IPS DF 4.7 (cell line): ENCODE measurements around the gene WDR27.
"Not testable (repeated sequence)": the region's sequence is repeated elsewhere in the genome, so short reads cannot be mapped to it uniquely, and the experiment has no call there.

Experiments
- DNase-seq: peaks from one replicate; pipeline ENCODE4 v3.0.0-alpha.2; 2013; ENCODE audit warnings: low spot score; ENCODE audit errors: extremely low read depth

Gene WDR27

GRCh38 chr6:169533301-169534038, 168.4 kb downstream of the WDR27 start:
- no peak for DNase-seq

DNA sequence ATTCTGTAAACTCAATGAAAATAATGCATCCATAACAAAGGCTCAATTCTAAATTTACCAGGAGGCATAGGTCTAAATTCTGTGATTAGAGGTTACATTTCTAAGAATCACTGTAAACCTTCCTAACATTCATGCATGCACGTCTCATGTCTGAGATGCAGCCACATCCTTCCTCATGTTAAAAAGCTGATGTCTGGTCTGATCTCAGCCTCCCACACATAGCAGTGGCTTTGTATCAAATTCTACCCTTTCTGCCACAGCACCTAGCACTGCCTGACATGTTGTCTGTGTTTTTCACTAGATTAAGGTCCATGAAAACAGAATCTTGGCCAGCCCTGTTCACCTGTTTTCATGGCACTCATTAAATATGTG, 171.1 kb downstream of the WDR27 start:
- no peak for DNase-seq

DNA sequence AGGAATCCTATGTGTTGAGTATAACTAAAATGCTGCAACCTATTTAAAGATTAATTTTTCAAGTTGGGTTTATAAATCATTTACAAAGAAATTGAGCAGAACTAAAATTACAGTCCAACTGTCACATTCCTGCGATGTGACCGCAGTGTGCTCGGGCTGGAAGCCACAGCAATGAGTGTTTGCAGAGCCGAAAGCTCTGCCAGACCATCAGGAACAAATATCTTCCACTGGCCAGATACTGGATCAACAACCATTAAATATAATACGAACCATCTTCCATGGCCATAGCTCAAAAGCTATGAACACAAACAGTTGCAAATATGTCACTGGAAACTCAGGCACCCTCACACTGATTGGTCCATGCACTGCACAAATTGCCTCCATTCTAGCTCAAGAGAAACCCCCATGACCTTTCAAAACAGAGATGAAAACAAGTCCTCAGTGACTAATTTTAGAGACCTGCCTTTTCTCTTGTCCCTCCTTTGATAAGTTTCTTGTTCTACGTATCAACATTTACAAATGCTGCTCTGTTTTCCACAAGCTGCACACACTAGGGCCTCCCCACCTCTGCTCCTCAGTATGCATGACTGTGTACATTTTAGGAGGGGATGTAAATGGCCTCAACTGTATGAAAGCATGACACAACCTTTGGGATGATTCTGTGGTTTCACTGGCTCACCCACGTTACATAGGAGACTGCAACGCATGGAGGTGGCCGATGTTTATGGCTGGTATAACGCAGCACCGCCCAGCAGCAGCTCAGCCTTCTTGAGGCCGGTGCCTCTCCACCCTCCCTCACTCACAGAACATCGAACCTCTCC, 171.7 kb downstream of the WDR27 start:
- no peak for DNase-seq

- no peak for DNase-seq
These were observed 173.1 kb downstream of the WDR27 start for GRCh38 chr6:169528755-169529154.

DNA sequence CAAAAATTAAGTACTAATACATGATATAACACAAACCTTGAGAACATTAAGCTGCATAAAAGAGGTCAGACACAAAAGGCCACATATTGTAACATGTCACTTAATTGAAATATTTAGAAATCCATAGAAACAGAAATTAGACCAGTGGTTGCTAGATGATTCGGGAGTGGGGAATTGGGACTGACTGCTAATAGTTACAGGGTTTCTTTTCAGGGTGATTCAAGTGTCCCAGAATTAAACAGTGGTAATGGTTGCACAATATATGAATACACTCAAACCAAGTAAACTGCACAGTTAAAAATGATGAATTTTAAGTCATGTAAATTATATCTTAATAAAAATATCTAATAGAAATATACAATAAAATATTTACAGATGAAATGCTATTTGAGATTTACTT, 174.5 kb downstream of the WDR27 start:
- DNase-seq, result no peak

GRCh38 chr6:169521825-169522224, 180.0 kb downstream of the WDR27 start:
- DNase-seq, result no peak

DNA sequence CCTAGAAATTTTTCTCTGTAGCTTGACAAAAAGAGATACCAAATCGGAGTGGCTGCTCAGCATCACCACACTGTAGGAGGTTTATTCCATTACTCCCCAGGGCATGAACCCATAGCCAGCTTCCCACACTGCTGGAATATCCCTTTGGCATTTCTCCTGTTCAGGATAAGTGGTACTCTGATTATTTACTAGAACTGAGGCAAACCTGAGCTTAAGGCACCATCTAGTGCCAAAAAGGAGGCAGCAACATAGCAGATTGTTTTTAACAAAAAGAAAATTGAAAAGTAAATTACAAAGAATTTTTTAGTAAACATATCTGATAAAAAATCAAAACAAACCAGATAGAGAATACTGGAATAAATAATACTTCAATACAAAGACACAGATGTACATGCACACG, 181.7 kb downstream of the WDR27 start:
- no peak for DNase-seq

DNA sequence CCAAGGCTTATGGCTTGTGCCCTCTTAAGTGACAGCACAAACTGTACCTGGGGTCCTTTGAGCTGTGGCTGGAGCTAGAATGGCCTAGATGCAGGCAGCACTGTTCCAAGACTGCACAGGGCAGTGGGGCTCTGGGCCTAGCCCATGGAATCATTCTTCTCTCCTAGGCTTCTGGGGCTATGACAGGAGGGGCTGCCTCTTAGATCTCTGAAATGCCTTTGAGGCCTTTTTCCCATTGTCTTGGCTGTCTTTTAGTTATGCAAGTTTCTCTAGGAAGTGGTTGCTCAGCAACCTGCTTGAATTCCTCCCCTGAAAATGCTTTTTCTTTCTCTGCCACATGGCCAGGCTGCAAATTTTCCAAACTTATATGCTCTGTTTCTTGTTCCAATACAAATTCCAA, 183.4 kb downstream of the WDR27 start:
- no peak for DNase-seq

DNA sequence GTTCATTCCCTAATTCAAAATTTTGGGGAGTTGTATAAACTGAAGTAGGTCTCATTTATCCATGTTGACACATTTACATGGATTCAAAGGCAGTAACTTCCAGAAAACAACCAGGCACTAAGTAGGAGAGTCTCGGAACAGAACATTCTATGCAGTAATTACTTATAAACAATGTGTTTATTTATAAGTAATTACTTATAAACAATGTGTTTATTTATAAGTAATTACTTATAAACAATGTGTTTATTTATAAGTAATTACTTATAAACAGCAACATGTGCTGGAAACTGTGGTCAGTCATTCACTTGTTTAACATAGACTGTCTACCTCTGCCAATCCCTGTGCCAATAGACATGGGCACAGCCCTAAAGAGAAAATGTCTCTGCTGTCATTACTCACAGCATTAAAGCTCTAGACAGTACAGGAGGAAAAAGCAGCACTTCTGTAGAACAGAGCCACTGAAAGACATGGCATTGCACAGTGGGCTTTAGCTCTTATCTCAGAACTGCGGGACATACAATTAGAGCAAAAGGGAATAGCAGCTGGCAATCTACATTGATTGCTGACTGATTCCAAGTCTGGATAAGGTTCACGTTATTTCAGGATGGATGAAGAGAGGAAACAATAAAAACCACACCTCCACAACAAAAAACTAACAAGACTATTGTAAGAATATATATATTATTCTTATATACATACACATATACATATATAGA, 188.2 kb downstream of the WDR27 start:
- DNase-seq, result no peak

- not testable (repeated sequence) for DNase-seq
These were observed 190.0 kb downstream of the WDR27 start for GRCh38 chr6:169511785-169512184.

- DNase-seq, result no peak
These were observed 191.0 kb downstream of the WDR27 start for GRCh38 chr6:169510871-169511270.

- DNase-seq, result no peak
These were observed 193.4 kb downstream of the WDR27 start for GRCh38 chr6:169508452-169508851.

DNA sequence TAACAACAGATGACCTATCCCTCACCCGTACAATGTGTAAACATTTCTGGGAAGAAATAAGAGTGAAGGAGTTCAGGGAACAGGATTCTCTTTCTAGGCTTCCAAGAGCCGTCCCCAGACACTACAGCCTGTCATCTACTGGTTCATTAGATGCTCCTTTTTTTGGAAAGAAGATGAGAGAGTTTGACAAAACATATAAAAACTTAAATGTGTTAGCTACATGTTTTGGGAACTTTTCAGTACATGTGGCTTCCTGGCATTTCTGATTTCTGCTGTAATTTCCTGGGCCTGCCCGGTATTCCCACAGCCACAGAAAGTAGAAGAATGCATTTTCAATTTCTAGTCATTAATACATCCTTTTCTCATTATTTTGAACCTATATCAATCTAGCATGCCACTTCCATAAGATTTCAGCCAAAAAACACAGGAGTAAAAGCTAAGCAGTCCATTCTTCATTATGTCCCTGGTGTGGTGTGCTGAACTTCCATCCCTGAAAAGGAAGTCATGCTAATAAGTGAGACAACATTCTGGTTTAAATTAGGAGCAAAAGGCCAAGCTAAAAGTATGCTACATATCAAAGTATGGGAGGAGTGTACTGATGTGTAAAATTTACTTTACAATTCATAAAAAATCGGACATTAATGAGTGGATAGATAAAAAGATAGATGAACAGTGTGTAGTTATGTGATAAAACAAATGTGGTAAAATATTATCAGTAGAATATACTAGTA, 198.2 kb downstream of the WDR27 start:
- no peak for DNase-seq

DNA sequence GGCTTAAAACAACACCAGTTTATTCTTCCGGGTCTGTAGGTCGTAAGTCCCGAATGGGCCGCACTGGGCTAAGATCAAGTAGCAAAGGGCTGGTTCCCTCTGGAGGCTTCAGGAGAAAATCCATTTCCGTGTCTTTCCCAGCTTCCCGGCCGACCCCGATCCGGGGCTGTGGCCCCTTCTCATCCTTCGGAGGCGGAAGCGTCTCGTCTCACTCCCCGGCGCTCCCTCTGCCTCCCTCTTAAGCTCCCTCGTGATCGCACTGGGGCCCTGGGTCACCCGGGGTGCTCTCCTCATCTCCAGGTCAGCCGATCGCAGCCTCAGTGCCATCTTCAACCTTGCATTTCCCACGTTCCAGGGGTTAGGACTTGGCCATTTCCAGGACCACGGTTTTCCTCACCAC, 199.4 kb downstream of the WDR27 start:
- no peak for DNase-seq

GRCh38 chr6:169501777-169502313, 200.0 kb downstream of the WDR27 start:
- DNase-seq, result no peak

DNA sequence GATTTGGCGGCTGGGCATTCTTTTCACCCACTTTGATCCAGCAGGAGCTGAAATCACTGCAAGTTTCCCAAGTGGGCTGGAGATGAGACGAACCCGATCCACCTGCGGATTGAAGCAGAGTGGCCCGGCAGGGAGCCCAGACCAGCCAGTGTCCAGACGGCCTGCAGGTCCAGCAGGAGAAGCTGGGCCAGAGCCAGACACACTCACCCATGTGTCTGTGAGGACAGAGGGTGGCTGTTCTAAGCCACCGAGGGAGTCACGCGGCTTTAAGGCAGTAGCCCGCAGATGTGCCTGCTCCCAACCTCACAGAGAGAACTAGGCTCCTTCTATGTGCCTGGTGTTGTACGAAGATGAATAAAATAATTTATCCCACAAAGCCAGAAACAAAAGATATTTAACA, 200.7 kb downstream of the WDR27 start:
- no peak for DNase-seq

- DNase-seq, result no peak
These were observed 201.1 kb downstream of the WDR27 start for GRCh38 chr6:169500688-169501087.

DNA sequence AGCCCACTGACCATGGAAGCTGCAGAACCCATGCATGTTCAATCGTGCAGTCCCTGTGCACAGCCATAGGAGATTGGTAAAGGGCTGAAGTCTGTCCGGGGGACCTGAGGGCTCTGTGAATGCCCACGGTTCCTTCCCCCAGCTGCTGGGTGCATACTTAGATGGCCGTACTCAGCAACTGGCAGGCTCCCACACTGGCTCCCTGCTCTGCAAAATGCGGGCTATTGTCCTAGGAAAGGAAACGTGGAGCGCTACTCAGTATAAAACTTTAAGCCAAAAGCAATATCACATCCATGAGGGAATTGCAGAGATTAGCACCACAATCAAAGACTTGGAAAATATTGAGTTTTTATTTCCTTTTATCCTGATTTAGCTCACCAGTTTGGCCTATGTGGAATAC, 202.0 kb downstream of the WDR27 start:
- DNase-seq, result no peak

GRCh38 chr6:169498916-169499513, 202.8 kb downstream of the WDR27 start:
- no peak for DNase-seq

DNA sequence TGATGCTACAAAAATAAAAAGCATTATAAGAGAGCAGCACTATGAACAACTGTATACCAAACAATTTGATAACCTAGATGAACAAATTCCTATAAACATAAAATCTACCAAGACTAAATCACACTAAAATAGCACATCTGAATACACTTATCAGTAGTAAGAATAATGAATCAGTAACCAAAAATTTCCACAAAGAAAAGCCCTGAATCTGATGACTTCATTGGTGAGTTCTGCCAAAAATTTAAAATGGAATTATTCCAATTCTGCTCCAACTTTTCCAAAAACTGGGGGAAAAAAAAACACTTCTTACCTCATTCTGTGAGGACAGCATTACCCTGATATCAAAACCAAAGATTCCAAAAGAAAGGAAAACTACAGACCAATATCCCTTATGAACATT, 206.2 kb downstream of the WDR27 start:
- DNase-seq, result no peak

GRCh38 chr6:169494038-169494437, 207.8 kb downstream of the WDR27 start:
- no peak for DNase-seq
